Measurements from ENCODE around the gene MPND.

MPND gene

DNA sequence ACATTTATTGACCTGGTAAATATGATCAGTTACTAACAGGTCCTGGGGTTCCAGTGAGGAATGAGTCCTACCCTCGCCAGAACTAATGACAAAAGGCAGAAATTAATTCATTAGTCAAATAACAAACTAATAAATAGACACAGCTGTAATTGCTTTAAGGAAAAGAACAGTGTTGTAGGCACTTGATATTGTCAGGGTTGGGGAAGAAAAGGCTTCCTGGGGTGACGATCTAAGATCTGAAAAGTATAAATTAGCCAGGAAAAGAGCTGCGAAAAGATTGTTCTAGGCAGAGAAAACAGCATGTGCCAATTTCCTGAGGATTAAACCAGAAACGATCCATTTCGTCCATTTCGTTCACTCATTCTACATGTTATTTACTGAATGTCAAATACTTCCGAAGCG is 58.4 kb downstream of the MPND start:
- no peak for DNase-seq (ENCODE audit: low read depth in 3 of 3)

DNA sequence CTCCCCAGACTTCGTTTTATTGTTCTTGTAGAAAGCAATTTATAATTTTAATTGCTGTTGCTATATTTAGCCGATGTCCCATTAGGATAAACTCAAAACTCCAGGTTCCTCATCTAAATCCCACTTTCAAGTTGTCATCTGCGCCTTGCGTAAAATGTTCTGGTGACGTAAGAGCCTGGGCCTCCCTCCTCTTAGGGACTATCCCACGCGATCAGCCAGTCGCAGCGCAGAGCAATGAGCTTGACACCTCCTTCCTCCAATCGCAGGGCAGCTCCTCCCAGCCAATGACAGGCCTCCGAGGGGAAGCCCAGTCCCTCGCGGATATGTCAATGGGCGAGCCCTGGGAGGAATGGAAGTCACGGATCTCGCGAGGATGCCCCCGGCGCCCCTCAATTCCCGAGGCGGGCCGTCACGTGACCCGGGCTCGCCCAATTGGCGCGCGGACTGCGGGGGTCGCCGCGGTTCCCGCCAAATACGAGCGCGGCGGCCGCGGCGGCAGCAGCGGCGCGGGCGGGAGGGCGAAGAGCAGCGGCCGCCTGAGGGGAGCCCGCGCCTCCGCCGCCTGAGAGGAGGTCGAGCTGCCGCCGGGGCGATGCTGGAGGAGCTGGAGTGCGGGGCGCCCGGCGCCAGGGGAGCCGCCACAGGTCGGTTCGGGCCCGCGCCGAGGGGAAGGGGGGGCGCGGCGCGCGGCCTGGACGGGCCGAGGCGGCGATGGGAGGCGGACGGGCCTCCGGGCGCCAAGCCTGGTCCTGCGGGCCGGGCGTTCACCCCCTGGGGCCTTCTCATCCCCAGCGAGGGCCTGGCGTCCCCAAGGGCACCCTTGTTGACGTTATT is 59.0 kb downstream of the MPND start, which contains the start of gene CHAF1A:
Gene CHAF1A (plus strand): TSS at position 470 of the 834 bp plus-strand sequence. CDS start 123 bp downstream, at position 593.
- DNase-seq (ENCODE audit: low read depth in 3 of 3), result peak; percentile 95 to 98 (median 98)

DNA sequence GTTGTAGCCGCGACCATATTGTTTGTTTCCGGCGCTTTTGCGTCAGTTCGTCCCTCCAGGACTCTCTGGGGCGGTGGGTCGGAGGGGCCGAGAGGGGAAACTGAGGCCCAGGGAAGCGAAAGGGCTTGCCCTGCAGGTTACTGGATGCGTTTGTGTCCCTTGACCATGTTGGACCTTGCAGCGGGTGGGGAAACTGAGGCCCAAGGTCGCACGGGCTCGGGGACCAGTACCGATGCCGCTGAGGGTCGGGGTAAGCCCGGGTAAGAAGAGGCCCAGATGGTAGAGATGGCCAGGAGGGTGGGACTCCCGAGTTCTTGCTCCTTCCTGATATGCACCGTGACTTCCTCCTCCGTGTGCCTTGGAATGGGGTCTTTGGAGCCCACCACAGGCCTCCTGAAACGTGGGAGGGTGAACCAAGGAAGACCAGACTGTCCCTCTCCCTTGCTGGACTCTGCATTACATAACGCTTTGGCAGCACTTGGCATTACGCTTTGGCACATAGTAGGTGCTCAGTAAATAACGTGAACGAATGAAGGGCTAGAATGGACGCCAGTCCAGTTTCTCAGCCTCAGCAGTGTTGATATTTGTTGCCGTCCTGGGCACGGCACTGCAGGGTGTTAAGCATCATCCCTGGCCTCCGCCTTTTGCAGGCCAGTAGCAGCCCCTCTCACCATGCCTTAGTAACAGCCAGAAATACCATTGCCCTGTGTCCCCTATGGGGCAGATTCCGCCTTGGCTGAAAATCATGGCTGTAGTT is 59.8 kb downstream of the MPND start:
- no peak for DNase-seq (ENCODE audit: low read depth in 3 of 3)

DNA sequence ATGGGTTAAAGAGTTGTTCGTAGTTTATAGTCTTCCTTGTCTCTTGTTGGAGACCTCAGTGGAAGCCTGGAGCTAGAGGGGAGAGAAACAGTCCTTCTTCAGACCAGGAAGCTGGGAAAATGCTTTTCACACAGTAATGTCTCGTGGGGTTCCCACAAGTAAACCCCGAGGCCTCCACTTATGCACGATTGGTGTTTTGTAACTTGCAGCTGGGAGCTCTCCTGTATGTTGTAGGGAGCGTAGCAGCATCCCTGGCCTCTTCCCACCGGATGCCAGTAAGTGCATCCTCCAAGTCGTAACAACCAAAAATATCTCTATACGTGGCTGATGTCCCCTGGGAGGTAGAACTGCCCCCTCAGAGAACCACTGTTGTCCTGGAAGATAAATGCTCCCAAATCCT is 62.6 kb downstream of the MPND start:
- no peak for DNase-seq (ENCODE audit: low read depth in 3 of 3)

DNA sequence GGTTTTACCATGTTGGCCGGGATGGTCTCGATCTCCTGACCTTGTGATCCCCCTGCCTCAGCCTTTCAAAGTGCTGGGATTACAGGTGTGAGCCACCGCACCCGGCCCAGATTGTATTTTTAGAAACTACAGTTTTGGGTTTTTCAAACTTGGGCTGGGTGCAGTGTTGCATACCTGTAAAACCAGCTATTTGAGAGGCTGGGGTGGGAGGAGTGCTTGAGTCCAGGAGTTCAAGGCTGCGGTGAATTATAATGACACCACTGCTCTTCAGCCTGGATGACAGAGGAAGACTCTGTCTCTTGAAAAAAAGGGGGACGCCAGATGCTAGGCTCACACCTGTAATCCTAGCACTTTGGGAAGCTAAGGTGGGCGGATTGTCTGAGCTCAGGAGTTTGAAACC is 63.3 kb downstream of the MPND start:
- DNase-seq (ENCODE audit: low read depth in 3 of 3), result no peak

DNA sequence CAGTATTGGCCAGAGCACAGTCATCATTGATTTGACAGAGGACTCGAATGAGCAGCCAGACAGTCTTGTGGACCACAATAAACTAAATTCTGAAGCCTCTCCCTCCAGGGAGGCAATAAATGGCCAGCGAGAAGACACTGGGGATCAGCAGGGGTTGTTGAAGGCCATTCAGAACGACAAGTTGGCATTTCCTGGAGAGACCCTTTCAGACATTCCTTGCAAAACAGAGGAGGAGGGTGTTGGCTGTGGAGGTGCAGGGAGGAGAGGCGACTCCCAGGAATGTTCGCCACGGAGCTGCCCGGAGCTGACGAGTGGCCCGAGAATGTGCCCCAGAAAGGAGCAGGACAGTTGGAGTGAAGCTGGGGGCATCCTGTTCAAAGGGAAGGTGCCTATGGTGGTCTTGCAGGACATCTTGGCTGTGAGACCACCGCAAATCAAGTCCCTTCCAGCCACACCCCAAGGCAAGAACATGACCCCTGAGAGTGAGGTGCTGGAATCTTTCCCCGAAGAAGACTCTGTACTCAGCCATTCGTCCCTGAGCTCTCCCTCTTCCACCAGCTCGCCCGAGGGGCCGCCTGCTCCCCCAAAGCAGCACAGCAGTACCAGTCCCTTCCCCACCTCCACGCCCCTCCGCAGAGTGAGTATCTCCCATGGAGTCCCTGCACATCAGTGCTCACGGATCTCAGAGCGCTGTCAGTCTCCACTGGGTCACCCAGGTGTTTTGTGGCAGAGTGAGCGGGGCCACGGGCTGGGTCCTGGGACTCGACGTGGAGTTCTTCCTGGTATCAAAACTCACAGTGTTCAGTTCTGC is 66.0 kb downstream of the MPND start:
- DNase-seq (ENCODE audit: low read depth in 3 of 3), result no peak
